ENCODE data around the gene CDH23.

DNA sequence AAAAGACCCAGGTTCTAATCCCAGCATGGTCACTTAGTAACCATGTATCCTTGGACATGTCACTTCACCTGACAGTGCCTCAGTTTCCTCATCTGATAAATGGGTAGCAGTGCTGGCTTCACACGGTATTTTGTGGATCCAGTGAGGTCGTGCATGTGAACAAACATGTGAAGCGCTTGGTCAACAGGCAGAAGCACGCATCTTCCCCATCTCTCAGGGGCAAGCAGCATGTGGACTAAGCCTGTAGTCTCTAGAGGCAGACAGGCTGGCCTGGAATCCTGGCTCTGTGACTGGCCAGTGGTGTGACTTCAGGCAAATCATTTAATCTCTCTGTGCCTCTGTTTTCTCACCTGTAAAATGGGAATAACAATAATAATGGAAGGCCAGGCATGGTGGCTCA is 207.0 kb downstream of the CDH23 start:
- TF ChIP-seq, protein P1, sequence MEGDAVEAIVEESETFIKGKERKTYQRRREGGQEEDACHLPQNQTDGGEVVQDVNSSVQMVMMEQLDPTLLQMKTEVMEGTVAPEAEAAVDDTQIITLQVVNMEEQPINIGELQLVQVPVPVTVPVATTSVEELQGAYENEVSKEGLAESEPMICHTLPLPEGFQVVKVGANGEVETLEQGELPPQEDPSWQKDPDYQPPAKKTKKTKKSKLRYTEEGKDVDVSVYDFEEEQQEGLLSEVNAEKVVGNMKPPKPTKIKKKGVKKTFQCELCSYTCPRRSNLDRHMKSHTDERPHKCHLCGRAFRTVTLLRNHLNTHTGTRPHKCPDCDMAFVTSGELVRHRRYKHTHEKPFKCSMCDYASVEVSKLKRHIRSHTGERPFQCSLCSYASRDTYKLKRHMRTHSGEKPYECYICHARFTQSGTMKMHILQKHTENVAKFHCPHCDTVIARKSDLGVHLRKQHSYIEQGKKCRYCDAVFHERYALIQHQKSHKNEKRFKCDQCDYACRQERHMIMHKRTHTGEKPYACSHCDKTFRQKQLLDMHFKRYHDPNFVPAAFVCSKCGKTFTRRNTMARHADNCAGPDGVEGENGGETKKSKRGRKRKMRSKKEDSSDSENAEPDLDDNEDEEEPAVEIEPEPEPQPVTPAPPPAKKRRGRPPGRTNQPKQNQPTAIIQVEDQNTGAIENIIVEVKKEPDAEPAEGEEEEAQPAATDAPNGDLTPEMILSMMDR (IDR thresholded peaks at IDR 0.05; ENCODE audit: low read depth, low read length, poor library complexity, severe bottlenecking): no peak
- TF ChIP-seq EZH2phosphoT487 (IDR thresholded peaks at IDR 0.05; ENCODE audit: borderline replicate concordance, low read length): no peak
